ENCODE measurements around the gene TMED1. TPM values are rescaled to one million over a fixed set of nuclear protein-coding genes. Genes with fewer than 3 reads are reported as not detected.

The TMED1 gene
- total and polyA plus RNA-seq, 2 of the 13 experiments (the other 11 are each of a cell fraction or from before 2014, with no cell fraction given), result 48.3 to 51.8 TPM

- peak; percentile 76 for TF ChIP-seq CTCF (CRISPR knock-in tag; IDR thresholded peaks at IDR 0.05)
- no peak for TF ChIP-seq ZNF546 (CRISPR knock-in tag; conservative IDR thresholded peaks at IDR 0.05)
- peak; percentile 67 for TF ChIP-seq GATAD1 (CRISPR knock-in tag; IDR thresholded peaks at IDR 0.05)
- TF ChIP-seq TBX2 (CRISPR knock-in tag; IDR thresholded peaks at IDR 0.05; ENCODE audit: borderline replicate concordance), result peak; percentile 49; the same call in 1 of the 2 replicates
- TF ChIP-seq ELF3 (CRISPR knock-in tag; IDR thresholded peaks at IDR 0.05), result 0 out of 2 replicates have a peak, but pooled peaks have one; percentile 31
- peak; percentile 35; the same call in 1 of the 2 replicates for TF ChIP-seq TFDP2 (CRISPR knock-in tag; IDR thresholded peaks at IDR 0.05)
- TF ChIP-seq DRAP1 (CRISPR knock-in tag; IDR thresholded peaks at IDR 0.05), result peak; percentile 77
- peak; percentile 28; the same call in 1 of the 2 replicates for TF ChIP-seq ZNF574 (CRISPR knock-in tag; IDR thresholded peaks at IDR 0.05)
- peak; percentile 15; the same call in 1 of the 2 replicates for TF ChIP-seq MNT (IDR thresholded peaks at IDR 0.05)
- peak; percentile 100 for TF ChIP-seq SP4 (CRISPR knock-in tag; IDR thresholded peaks at IDR 0.05)
- peak; percentile 63; the same call in 1 of the 2 replicates for TF ChIP-seq CREB1 (IDR thresholded peaks at IDR 0.05)
- no peak for TF ChIP-seq CREB1 (CRISPR knock-in tag; IDR thresholded peaks at IDR 0.05)
- peak; percentile 72; the same call in 1 of the 2 replicates for TF ChIP-seq GABPB1 (CRISPR knock-in tag; IDR thresholded peaks at IDR 0.05)
- TF ChIP-seq XRCC5 (optimal IDR thresholded peaks at IDR 0.05; ENCODE audit: low read length), result peak; percentile 57
- TF ChIP-seq FOXP4 (CRISPR knock-in tag; IDR thresholded peaks at IDR 0.05), result peak; percentile 26; the same call in 1 of the 2 replicates
- peak; percentile 34; the same call in 1 of the 2 replicates for TF ChIP-seq TFDP1 (CRISPR knock-in tag; IDR thresholded peaks at IDR 0.05; ENCODE audit: borderline replicate concordance)
These were observed 35.1 kb upstream of the TMED1 start, which contains the start of gene CARM1 (continued) for GRCh38 chr19:10870955-10871603.
